ENCODE data around the gene HCAR3. TPM values are rescaled to one million over a fixed set of nuclear protein-coding genes. Genes with fewer than 3 reads are reported as not detected.
A peak's percentile ranks its signal among the peaks of the same experiment; 100 is the strongest.
"Not testable (repeated sequence)": the region's sequence is repeated elsewhere in the genome, so short reads cannot be mapped to it uniquely, and the experiment has no call there.

Gene HCAR3
- total RNA-seq, 1 donor: not detected

GRCh38 chr12:122688291-122688690 lies 28.3 kb downstream of the HCAR3 start:
- H3K4me3 ChIP-seq (ENCODE audit: low read depth, low read length): no peak overlapping the region
- no peak for DNase-seq (ENCODE audit: low read depth)
- TF ChIP-seq, protein P1, sequence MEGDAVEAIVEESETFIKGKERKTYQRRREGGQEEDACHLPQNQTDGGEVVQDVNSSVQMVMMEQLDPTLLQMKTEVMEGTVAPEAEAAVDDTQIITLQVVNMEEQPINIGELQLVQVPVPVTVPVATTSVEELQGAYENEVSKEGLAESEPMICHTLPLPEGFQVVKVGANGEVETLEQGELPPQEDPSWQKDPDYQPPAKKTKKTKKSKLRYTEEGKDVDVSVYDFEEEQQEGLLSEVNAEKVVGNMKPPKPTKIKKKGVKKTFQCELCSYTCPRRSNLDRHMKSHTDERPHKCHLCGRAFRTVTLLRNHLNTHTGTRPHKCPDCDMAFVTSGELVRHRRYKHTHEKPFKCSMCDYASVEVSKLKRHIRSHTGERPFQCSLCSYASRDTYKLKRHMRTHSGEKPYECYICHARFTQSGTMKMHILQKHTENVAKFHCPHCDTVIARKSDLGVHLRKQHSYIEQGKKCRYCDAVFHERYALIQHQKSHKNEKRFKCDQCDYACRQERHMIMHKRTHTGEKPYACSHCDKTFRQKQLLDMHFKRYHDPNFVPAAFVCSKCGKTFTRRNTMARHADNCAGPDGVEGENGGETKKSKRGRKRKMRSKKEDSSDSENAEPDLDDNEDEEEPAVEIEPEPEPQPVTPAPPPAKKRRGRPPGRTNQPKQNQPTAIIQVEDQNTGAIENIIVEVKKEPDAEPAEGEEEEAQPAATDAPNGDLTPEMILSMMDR (IDR thresholded peaks at IDR 0.05; ENCODE audit: insufficient read depth, low read length): no peak

GRCh38 chr12:122687086-122687485 lies 29.5 kb downstream of the HCAR3 start:
- DNase-seq (ENCODE audit: low read depth): peak; percentile 21

DNA sequence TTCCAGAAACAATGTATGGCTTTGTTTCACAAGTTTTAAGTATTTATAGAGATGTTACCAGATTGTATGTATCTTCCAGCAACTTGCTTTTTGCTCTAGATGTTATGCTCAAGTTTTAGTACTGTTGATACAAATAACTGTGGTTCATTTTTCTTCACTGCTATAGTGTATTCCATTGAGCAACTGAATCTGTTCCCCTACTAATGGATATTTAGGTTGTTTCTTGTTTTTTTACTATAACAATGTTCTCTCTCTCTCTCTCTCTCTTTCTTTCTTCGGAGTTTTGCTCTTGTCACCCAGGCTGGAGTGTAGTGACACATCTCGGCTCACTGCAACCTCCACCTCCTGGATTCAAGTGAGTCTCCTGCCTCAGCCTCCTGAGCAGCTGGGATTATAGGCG lies 30.1 kb downstream of the HCAR3 start:
- DNase-seq (ENCODE audit: low read depth): no peak
- TF ChIP-seq, protein P1 (IDR thresholded peaks at IDR 0.05; ENCODE audit: insufficient read depth, low read length): no peak
- H3K4me3 ChIP-seq (ENCODE audit: low read depth, low read length): no peak overlapping the region

More at GRCh38 chr12:122687086-122687485, 29.5 kb downstream of the HCAR3 start:
- H3K4me3 ChIP-seq (ENCODE audit: low read depth, low read length): no peak overlapping the region
- TF ChIP-seq, protein P1 (IDR thresholded peaks at IDR 0.05; ENCODE audit: insufficient read depth, low read length): no peak

- no peak for DNase-seq (ENCODE audit: low read depth)
- TF ChIP-seq, protein P1 (IDR thresholded peaks at IDR 0.05; ENCODE audit: insufficient read depth, low read length): no peak
- no peak overlapping the region for H3K4me3 ChIP-seq (ENCODE audit: low read depth, low read length)
Measured at GRCh38 chr12:122684297-122684813, 32.3 kb downstream of the HCAR3 start.

- DNase-seq (ENCODE audit: low read depth): peak; percentile 34
- TF ChIP-seq, protein P1 (IDR thresholded peaks at IDR 0.05; ENCODE audit: insufficient read depth, low read length): no peak
- H3K4me3 ChIP-seq (ENCODE audit: low read depth, low read length): no peak overlapping the region
Measured at GRCh38 chr12:122681814-122682213, 34.8 kb downstream of the HCAR3 start.

GRCh38 chr12:122680989-122681388 lies 35.6 kb downstream of the HCAR3 start:
- not testable (repeated sequence) for DNase-seq (ENCODE audit: low read depth); H3K4me3 ChIP-seq (ENCODE audit: low read depth, low read length)

GRCh38 chr12:122676781-122677180 lies 39.8 kb downstream of the HCAR3 start:
- not testable (repeated sequence) for DNase-seq (ENCODE audit: low read depth); H3K4me3 ChIP-seq (ENCODE audit: low read depth, low read length)

- DNase-seq (ENCODE audit: low read depth); H3K4me3 ChIP-seq (ENCODE audit: low read depth, low read length): not testable (repeated sequence)
Measured at GRCh38 chr12:122676015-122676414, 40.6 kb downstream of the HCAR3 start.

All from fibroblast of the aortic adventitia (primary cell).